NCI-H2171 (cell line): Measurements from ENCODE around the gene STAG1.
"Not testable (repeated sequence)": the region's sequence is repeated elsewhere in the genome, so short reads cannot be mapped to it uniquely, and the experiment has no call there.

Experiments used
- DNase-seq: peaks from one replicate; lab custom pipeline; 2025; lab: John Stamatoyannopoulos, UW

Gene STAG1

GRCh38 chr3:136586580-136586979 is 165.6 kb downstream of the STAG1 start:
- DNase-seq: no peak

GRCh38 chr3:136584728-136585127 is 167.4 kb downstream of the STAG1 start:
- DNase-seq: no peak

- no peak for DNase-seq
Measured at GRCh38 chr3:136583823-136584222, 168.4 kb downstream of the STAG1 start.

GRCh38 chr3:136577791-136578190 is 174.4 kb downstream of the STAG1 start:
- no peak for DNase-seq

- DNase-seq: no peak
Measured at GRCh38 chr3:136576279-136577009, 175.7 kb downstream of the STAG1 start.

- DNase-seq: no peak
Measured at GRCh38 chr3:136567599-136568188, 184.5 kb downstream of the STAG1 start.

- not testable (repeated sequence) for DNase-seq
Measured at GRCh38 chr3:136564962-136565361, 187.2 kb downstream of the STAG1 start.

- DNase-seq: no peak
Measured at GRCh38 chr3:136562026-136562425, 190.2 kb downstream of the STAG1 start.

- no peak for DNase-seq
Measured at GRCh38 chr3:136559896-136560295, 192.3 kb downstream of the STAG1 start.

- DNase-seq: not testable (repeated sequence)
Measured at GRCh38 chr3:136549461-136549860, 202.7 kb downstream of the STAG1 start.

GRCh38 chr3:136547293-136547692 is 204.9 kb downstream of the STAG1 start:
- peak; percentile 43 for DNase-seq

GRCh38 chr3:136546720-136547119 is 205.5 kb downstream of the STAG1 start:
- DNase-seq: no peak

- no peak for DNase-seq
Measured at GRCh38 chr3:136545664-136546268, 206.4 kb downstream of the STAG1 start.

GRCh38 chr3:136544532-136544931 is 207.6 kb downstream of the STAG1 start:
- no peak for DNase-seq

GRCh38 chr3:136543385-136543784 is 208.8 kb downstream of the STAG1 start:
- DNase-seq: no peak

- DNase-seq: no peak
Measured at GRCh38 chr3:136535906-136536305, 216.3 kb downstream of the STAG1 start.

- DNase-seq: no peak
Measured at GRCh38 chr3:136532766-136533165, 219.4 kb downstream of the STAG1 start.

GRCh38 chr3:136518102-136518501 is 234.1 kb downstream of the STAG1 start:
- no peak for DNase-seq

GRCh38 chr3:136516656-136517055 is 235.5 kb downstream of the STAG1 start:
- DNase-seq: no peak

GRCh38 chr3:136516095-136516494 is 236.1 kb downstream of the STAG1 start:
- DNase-seq: no peak

GRCh38 chr3:136514533-136514932 is 237.6 kb downstream of the STAG1 start:
- not testable (repeated sequence) for DNase-seq

- DNase-seq: no peak
Measured at GRCh38 chr3:136513367-136513766, 238.8 kb downstream of the STAG1 start.

- no peak for DNase-seq
Measured at GRCh38 chr3:136512381-136512780, 239.8 kb downstream of the STAG1 start.
